Stomach (tissue), 9 donors: ENCODE results near the gene GAPT. TPM values are rescaled to one million over a fixed set of nuclear protein-coding genes. Genes with fewer than 3 reads are reported as not detected.

Source experiments
- DNase-seq, 2 donors: peaks; one replicate each; pipeline versions ENCODE4 v3.0.0 to v3.0.0-alpha.2; 2013 to 2019
- H3K27ac ChIP-seq, 5 donors: fragments of 200-600 bp in 4 of 5; sonication (generic) in 4 of 5; one replicate each; pipeline ENCODE4 v1.5.1; 2013 to 2019; ENCODE audit warnings: mild to moderate bottlenecking in 1 of 5, moderate library complexity in 1 of 5
- H3K27me3 ChIP-seq, 3 donors: fragments of 200-600 bp; sonication (generic); one replicate each; pipeline ENCODE4 v1.5.1; 2017 to 2019; ENCODE audit warnings: mixed run types in 1 of 3
- H3K36me3 ChIP-seq, 4 donors: fragments of 200-600 bp; sonication (generic); 1 replicate in 3 of 4; 2 replicates in 1 of 4; pipeline ENCODE4 v1.5.1; 2016 to 2019
- H3K4me1 ChIP-seq, 4 donors: fragments of 200-600 bp; sonication (generic); one replicate each; pipeline ENCODE4 v1.5.1; 2016 to 2019
- H3K4me3 ChIP-seq, 4 donors: fragments of 200-600 bp; sonication (generic) in 3 of 4; one replicate each; pipeline ENCODE4 v1.5.1; 2016 to 2019; ENCODE audit warnings: mild to moderate bottlenecking in 1 of 4
- H3K9me3 ChIP-seq, 4 donors: fragments of 200-600 bp; sonication (generic); one replicate each; pipeline ENCODE4 v1.5.1; 2016 to 2019
- EP300 ChIP-seq: sonication (generic); formaldehyde crosslinking; IDR thresholded peaks from one replicate; pipeline ENCODE4 v1.6.1; 2017; ENCODE audit warnings: antibody characterized with exemption
- POLR2A ChIP-seq, 4 donors: fragments of 450-650 bp; IDR thresholded peaks; one replicate each; pipeline ENCODE4 v1.6.1; 2016; ENCODE audit warnings: antibody characterized with exemption in 4 of 4, control low read depth in 2 of 4, mild to moderate bottlenecking in 1 of 4, moderate library complexity in 1 of 4
- POLR2AphosphoS5 ChIP-seq, 3 donors: sonication (generic); formaldehyde crosslinking; IDR thresholded peaks; one replicate each; pipeline ENCODE4 v1.6.1; 2016; ENCODE audit warnings: antibody characterized with exemption in 3 of 3
- WGBS, 5 donors: extraction: QIAGEN DNeasy Blood & Tissue Kit in 3 of 5; methylation state at CpG; one replicate each; pipeline versions ENCODE4 v1.1.5 to v1.1.7; 2013 to 2018; 5-methylcytosine and 5-hydroxymethylcytosine counted together
- intact Hi-C: fragments of 100-400 bp; cut with DNase I; formaldehyde crosslinking; loops from one replicate; pipeline ENCODE4 v1.15.1; 2023; ENCODE audit warnings: low total_unique reads
- polyA plus RNA-seq, 3 donors: library from polyadenylated mRNA; stranded (reverse); fragments of 200-250 nt; gene quantifications; one replicate each; pipeline ENCODE4 v1.2.3, GENCODE V29; 2013
- total RNA-seq, 5 donors: library from RNA; depleted of rRNA; stranded (reverse); fragments of >200 nt; gene quantifications; one replicate each; pipeline versions ENCODE4 v1.1.0 to v1.2.3, GENCODE V29; 2014 to 2016
- TF ChIP-seq, protein P1 (sequence below), 7 experiments: fragments of 450-650 bp in 4 of 7; fragments of 200-600 bp in 3 of 7; sonication (generic) in 3 of 7; IDR thresholded peaks; one replicate each; pipeline ENCODE4 v1.5.1; 2016 to 2019; ENCODE audit warnings: antibody characterized with exemption in 7 of 7, control low read depth in 2 of 7, mild to moderate bottlenecking in 1 of 7
- donor health status: healthy with polysubstance abuse.
- donor health status: Bipolar disorder and iron deficiency.
- donor health status: healthy.

Gene GAPT
- total and polyA plus RNA-seq, 8 donors = 0.68 to 4.9 (median 2.4) TPM; not detected in 2

DNA sequence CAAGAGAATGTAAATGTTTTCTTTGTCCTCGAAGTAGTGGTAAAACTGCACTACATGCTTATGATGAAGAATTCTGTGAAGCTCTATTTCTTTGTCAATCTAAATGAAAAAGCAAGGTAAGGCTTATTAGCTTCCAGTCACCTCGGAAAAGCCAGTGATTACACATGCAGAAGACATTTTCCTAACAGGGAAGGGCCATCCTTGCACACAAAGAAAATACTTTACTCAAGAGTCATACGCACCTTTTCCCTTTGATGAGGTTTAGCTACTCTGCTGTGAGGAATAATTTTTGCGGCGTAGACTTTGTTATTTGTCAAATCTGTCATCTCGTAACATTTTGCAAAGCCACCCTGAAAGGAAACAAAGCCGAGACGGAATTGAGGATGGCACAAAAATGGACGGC is 32.5 kb upstream of the GAPT start:
- WGBS, 5 donors = 3 to 11% (median 5%) methylated on average over 9 of the region's 9 CpGs
- intact Hi-C loops = loop anchor here (10.0 kb wide), 1 partner anchor 564 kb away; no protein-coding TSS in a partner anchor
- H3K9me3 ChIP-seq = no peaks in the 10 kb centered on the region
- peak overlapping the region in 4 of 5 donors; percentile 22 to 95 (median 94) for H3K27ac ChIP-seq
- H3K36me3 ChIP-seq = peaks cover 13 to 34% (median 26%) of the 10 kb centered on the region in 4 donors
- H3K4me1 ChIP-seq = peaks cover 5 to 62% (median 16%) of the 10 kb centered on the region in 4 donors
- DNase-seq = peak in 1 of 2 donors; percentile 49
- TF ChIP-seq, protein P1, sequence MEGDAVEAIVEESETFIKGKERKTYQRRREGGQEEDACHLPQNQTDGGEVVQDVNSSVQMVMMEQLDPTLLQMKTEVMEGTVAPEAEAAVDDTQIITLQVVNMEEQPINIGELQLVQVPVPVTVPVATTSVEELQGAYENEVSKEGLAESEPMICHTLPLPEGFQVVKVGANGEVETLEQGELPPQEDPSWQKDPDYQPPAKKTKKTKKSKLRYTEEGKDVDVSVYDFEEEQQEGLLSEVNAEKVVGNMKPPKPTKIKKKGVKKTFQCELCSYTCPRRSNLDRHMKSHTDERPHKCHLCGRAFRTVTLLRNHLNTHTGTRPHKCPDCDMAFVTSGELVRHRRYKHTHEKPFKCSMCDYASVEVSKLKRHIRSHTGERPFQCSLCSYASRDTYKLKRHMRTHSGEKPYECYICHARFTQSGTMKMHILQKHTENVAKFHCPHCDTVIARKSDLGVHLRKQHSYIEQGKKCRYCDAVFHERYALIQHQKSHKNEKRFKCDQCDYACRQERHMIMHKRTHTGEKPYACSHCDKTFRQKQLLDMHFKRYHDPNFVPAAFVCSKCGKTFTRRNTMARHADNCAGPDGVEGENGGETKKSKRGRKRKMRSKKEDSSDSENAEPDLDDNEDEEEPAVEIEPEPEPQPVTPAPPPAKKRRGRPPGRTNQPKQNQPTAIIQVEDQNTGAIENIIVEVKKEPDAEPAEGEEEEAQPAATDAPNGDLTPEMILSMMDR (IDR thresholded peaks at IDR 0.05) = no peak
- TF ChIP-seq POLR2A (IDR thresholded peaks at IDR 0.05) (no peak), POLR2AphosphoS5 (IDR thresholded peaks at IDR 0.05) (no peak), EP300 (no peak)
- peaks cover 0 to 4% (median 0%) of the 10 kb centered on the region in 3 donors for H3K27me3 ChIP-seq
- peak overlapping the region; percentile 64 to 85 (median 74) for H3K4me3 ChIP-seq

DNA sequence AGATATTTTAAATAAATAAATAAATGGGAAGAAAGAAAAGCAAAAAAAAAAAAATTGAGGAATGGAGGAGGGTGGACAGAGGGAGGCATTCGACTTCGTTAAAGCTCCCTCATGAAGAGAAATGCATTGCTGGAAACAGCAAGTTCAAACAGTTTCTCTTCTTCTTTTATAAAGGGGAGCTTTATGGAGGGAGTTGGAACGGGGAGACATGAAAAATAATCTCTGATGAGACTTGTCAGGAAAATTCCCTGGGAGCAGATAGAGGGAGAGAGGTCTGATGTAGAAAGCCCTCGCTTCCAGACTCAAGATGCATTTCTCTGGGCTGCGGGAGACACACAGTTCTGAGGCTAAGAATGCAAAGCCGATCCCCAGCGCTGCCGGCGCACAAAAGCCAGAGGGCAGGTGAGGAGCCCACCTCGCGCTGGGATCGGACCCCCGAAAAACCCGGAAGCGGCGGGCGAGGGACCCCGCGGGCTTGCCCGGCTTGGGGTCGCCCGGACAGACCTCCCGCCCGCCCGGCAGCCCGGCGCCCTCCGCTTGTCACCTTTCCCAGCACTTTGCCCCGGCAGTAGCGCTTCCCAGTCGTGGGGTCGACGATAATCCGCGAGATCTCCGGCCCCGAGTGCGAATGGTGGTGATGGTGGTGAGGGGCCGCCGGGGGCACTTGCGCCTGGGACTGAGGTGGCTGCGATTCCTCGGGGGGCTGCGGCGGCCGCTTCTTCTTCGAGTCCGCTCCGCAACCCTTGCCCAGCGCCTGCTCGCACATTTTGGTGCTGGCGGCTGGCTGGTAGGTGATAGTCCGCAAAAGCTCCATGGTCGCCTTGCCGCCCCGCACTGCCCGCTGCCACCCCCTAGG is 31.9 kb upstream of the GAPT start:
- WGBS, 5 donors = 0 to 2% (median 1%) methylated on average over 25 to 57 of the region's 57 CpGs
- DNase-seq = peak; percentile 34 to 71
- peaks cover 5 to 62% (median 16%) of the 10 kb centered on the region in 4 donors for H3K4me1 ChIP-seq
- peaks cover 0 to 4% (median 0%) of the 10 kb centered on the region in 3 donors for H3K27me3 ChIP-seq
- TF ChIP-seq EP300 (no peak), POLR2A (IDR thresholded peaks at IDR 0.05) (no peak)
- TF ChIP-seq, protein P1 (IDR thresholded peaks at IDR 0.05) = no peak
- intact Hi-C loops = loop anchor here (5.0 to 10.0 kb wide), 4 partner anchors 565 to 1157 kb away; no protein-coding TSS in a partner anchor
- peak overlapping the region; percentile 64 to 85 (median 74) for H3K4me3 ChIP-seq
- peaks cover 13 to 28% (median 20%) of the 10 kb centered on the region in 4 donors for H3K36me3 ChIP-seq
- H3K9me3 ChIP-seq = no peaks in the 10 kb centered on the region
- peak overlapping the region; percentile 93 to 99 (median 95) for H3K27ac ChIP-seq

DNA sequence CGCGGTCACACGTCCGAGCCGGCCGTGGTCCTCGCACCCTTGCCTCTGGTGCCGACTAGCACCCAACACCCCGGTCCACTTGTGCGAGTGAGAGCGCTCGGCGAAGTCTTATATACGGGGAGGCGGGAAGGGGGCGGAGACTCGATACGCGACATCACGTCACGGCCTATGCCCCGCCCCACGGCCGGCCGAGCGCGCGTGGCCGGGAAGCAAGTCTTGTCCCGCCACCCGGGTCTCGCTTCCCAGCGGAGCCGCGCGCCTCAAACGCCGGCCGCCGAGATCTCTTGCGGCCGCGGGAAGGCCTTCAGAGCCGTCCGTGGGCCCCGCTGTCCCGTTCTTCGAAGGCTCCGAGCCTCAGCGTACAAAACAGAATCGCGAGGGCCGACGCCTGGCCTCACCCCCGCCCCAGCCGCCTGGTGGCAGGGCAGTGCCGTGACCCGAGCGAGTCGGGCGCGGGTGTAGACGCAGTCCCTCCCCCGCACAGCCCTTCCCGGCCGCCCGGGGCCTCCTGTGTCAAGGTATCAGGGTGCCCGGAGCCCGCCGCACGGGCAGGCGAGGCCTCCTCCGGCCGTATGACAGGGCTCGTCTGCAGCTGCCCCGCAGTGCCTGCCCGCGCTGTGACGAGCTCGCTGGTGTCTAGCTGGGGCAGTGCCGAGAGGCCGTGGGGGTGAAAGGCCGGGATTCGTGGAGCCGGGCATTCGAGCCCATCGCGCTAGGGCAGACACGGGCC is 31.1 kb upstream of the GAPT start, which contains the start of gene PLK2:
Gene PLK2, minus strand, starts transcription at position 85 of the 730 bp plus-strand sequence. CDS start 127 bp downstream, outside the sequence.
- Histone ChIP-seq H3K27me3 (peaks cover 0 to 4% (median 0%) of the 10 kb centered on the region in 3 donors), H3K27ac (peak within 1 kb of the TSS; percentile 93 to 99 (median 95)), H3K4me1 (peaks cover 5 to 56% (median 16%) of the 10 kb centered on the region in 4 donors), H3K36me3 (peaks cover 5 to 20% (median 13%) of the 10 kb centered on the region in 4 donors), H3K4me3 (peak within 1 kb of the TSS; percentile 64 to 85 (median 74)), H3K9me3 (no peaks in the 10 kb centered on the region)
- intact Hi-C loops = loop anchor here (5.0 to 10.0 kb wide), 3 partner anchors 678 to 1158 kb away; no protein-coding TSS in a partner anchor
- TF ChIP-seq EP300 (no peak), POLR2A (IDR thresholded peaks at IDR 0.05) (peak in 2 of 4 donors; percentile 95 to 96), POLR2AphosphoS5 (IDR thresholded peaks at IDR 0.05) (peak; percentile 100)
- TF ChIP-seq, protein P1 (IDR thresholded peaks at IDR 0.05) = peak in 3 of 7 experiments; percentile 34 to 79 (median 40)
- WGBS, 5 donors = 0 to 1% (median 0%) methylated on average over 30 to 89 of the region's 89 CpGs
- DNase-seq = peak; percentile 96 to 97
